HG02763 (cell line): Measurements from ENCODE around the gene YEATS2.

ENCODE experiments used
- ATAC-seq: cut with Tn5 transposase; IDR thresholded peaks from one replicate; pipeline ENCODE4 v1.9.1; 2021; ENCODE audit warnings: mild to moderate bottlenecking, moderate library complexity; ENCODE audit not compliant: unreplicated experiment

The YEATS2 gene

GRCh38 chr3:183810643-183811594 lies 113.3 kb downstream of the YEATS2 start:
- no peak for ATAC-seq

- no peak for ATAC-seq
Observed at GRCh38 chr3:183811638-183812037, 114.0 kb downstream of the YEATS2 start.

GRCh38 chr3:183812761-183813445 lies 115.3 kb downstream of the YEATS2 start:
- ATAC-seq, result no peak

GRCh38 chr3:183814240-183814639 lies 116.6 kb downstream of the YEATS2 start:
- no peak for ATAC-seq

- ATAC-seq, result no peak
Observed at GRCh38 chr3:183815563-183815940, 118.0 kb downstream of the YEATS2 start.

- no peak for ATAC-seq
Observed at GRCh38 chr3:183815951-183816475, 118.4 kb downstream of the YEATS2 start.

GRCh38 chr3:183816681-183817510 lies 119.3 kb downstream of the YEATS2 start:
- no peak for ATAC-seq

GRCh38 chr3:183817639-183818038 lies 120.0 kb downstream of the YEATS2 start:
- ATAC-seq, result no peak

- no peak for ATAC-seq
Observed at GRCh38 chr3:183818041-183818620, 120.5 kb downstream of the YEATS2 start.

GRCh38 chr3:183818706-183819624 lies 121.4 kb downstream of the YEATS2 start:
- no peak for ATAC-seq

GRCh38 chr3:183819831-183820230 lies 122.2 kb downstream of the YEATS2 start:
- no peak for ATAC-seq

- ATAC-seq, result no peak
Observed at GRCh38 chr3:183822631-183823030, 125.0 kb downstream of the YEATS2 start.

- no peak for ATAC-seq
Observed at GRCh38 chr3:183823963-183824362, 126.4 kb downstream of the YEATS2 start.

- no peak for ATAC-seq
Observed at GRCh38 chr3:183824761-183825455, 127.3 kb downstream of the YEATS2 start.

- no peak for ATAC-seq
Observed at GRCh38 chr3:183825456-183826161, 128.0 kb downstream of the YEATS2 start, which contains the start of gene MAP6D1. Gene MAP6D1, minus strand, starts transcription at chr3:183825577. Its CDS starts 30 bp downstream, at chr3:183825547.

- no peak for ATAC-seq
Observed at GRCh38 chr3:183826448-183827250, 129.1 kb downstream of the YEATS2 start.

- ATAC-seq, result no peak
Observed at GRCh38 chr3:183827809-183828537, 130.4 kb downstream of the YEATS2 start.
